ENCODE results near the gene RASAL1. TPM values are rescaled to one million over a fixed set of nuclear protein-coding genes. Genes with fewer than 3 reads are reported as not detected.

RASAL1 gene
- total RNA-seq, 1 experiment from 2014 or later, result 16.0 TPM

GRCh38 chr12:113183030-113183589 is 47.5 kb upstream of the RASAL1 start:
- intact Hi-C loops (cut with micrococcal nuclease), result no loop called here
- H3K4me3 ChIP-seq (replicated peaks in 1 of 2; ENCODE audit: low read depth in 1 of 2, low read length in 2 of 2), result no peak overlapping the region; a peak in 1 of 4 replicates
- H3K36me3 ChIP-seq (ENCODE audit: control insufficient read depth in 1 of 2, insufficient read depth in 2 of 2, low read length in 2 of 2), result peaks cover 15 to 43% of the 10 kb centered on the region in 2 experiments
- no peaks in the 10 kb centered on the region for H3K9me3 ChIP-seq (ENCODE audit: control insufficient read depth in 1 of 2, insufficient read depth in 1 of 2, low read depth in 1 of 2, low read length in 2 of 2)
- H4K20me1 ChIP-seq (ENCODE audit: insufficient read depth), result no peaks in the 10 kb centered on the region; the same call in 1 of the 2 replicates
- H2AFZ ChIP-seq (ENCODE audit: low read depth, low read length, poor library complexity, severe bottlenecking), result no peak overlapping the region
- no TSS peak for BruUV-seq (replicated peaks)
- ChIA-PET CTCF (interaction anchor here (3.7 kb wide), 1 partner anchor 8 kb away, joined by 16 read pairs; no protein-coding TSS in a partner anchor), RAD21 (ENCODE audit: low non-redundant PET in 1 of 2, low total read pairs in 2 of 2, uncharacterized antibody in 2 of 2, unreplicated experiment in 2 of 2) (no interaction called here), POLR2A (no interaction called here)
- peaks cover 8 to 37% of the 10 kb centered on the region in 2 experiments; a peak in 3 of 4 replicates for H3K4me1 ChIP-seq (ENCODE audit: control insufficient read depth in 1 of 2, insufficient read depth in 2 of 2, low read length in 2 of 2)
- peak overlapping the region; percentile 83 for H3K4me2 ChIP-seq (ENCODE audit: low read length)
- TF ChIP-seq EGR1 (IDR thresholded peaks at IDR 0.05; ENCODE audit: low read depth), result no peak
- TF ChIP-seq EZH2phosphoT487 (IDR thresholded peaks at IDR 0.05; ENCODE audit: borderline replicate concordance), result no peak
- no peak for TF ChIP-seq RAD21 (IDR thresholded peaks at IDR 0.05; ENCODE audit: low read depth)
- TF ChIP-seq SRF (IDR thresholded peaks at IDR 0.05; ENCODE audit: low read depth), result no peak
- TF ChIP-seq POLR2AphosphoS5 (IDR thresholded peaks at IDR 0.05; ENCODE audit: low read depth, low read length), result no peak
- no peak for TF ChIP-seq YY1 (IDR thresholded peaks at IDR 0.05; ENCODE audit: extremely low read depth, insufficient replicate concordance, low read depth, low read length)
- no peak for TF ChIP-seq CTCF (IDR thresholded peaks at IDR 0.05 in 2 of 3, conservative IDR thresholded peaks at IDR 0.05 in 1 of 3; ENCODE audit: borderline replicate concordance in 1 of 3, insufficient read depth in 1 of 3, low read depth in 2 of 3, low read length in 2 of 3)
- no peak for TF ChIP-seq JUND (IDR thresholded peaks at IDR 0.05)
- TF ChIP-seq EZH2 (IDR thresholded peaks at IDR 0.05), result no peak
- TF ChIP-seq, protein P1, sequence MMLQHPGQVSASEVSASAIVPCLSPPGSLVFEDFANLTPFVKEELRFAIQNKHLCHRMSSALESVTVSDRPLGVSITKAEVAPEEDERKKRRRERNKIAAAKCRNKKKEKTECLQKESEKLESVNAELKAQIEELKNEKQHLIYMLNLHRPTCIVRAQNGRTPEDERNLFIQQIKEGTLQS (IDR thresholded peaks at IDR 0.05), result no peak
- no peak for TF ChIP-seq FOSL1 (IDR thresholded peaks at IDR 0.05; ENCODE audit: low read depth)
- no peak for TF ChIP-seq CEBPB (IDR thresholded peaks at IDR 0.05; ENCODE audit: low read depth)
- no peak for TF ChIP-seq ELF1 (IDR thresholded peaks at IDR 0.05; ENCODE audit: borderline replicate concordance, low read depth)
- no peak for TF ChIP-seq ZFX (IDR thresholded peaks at IDR 0.05)
- TF ChIP-seq, protein P2, sequence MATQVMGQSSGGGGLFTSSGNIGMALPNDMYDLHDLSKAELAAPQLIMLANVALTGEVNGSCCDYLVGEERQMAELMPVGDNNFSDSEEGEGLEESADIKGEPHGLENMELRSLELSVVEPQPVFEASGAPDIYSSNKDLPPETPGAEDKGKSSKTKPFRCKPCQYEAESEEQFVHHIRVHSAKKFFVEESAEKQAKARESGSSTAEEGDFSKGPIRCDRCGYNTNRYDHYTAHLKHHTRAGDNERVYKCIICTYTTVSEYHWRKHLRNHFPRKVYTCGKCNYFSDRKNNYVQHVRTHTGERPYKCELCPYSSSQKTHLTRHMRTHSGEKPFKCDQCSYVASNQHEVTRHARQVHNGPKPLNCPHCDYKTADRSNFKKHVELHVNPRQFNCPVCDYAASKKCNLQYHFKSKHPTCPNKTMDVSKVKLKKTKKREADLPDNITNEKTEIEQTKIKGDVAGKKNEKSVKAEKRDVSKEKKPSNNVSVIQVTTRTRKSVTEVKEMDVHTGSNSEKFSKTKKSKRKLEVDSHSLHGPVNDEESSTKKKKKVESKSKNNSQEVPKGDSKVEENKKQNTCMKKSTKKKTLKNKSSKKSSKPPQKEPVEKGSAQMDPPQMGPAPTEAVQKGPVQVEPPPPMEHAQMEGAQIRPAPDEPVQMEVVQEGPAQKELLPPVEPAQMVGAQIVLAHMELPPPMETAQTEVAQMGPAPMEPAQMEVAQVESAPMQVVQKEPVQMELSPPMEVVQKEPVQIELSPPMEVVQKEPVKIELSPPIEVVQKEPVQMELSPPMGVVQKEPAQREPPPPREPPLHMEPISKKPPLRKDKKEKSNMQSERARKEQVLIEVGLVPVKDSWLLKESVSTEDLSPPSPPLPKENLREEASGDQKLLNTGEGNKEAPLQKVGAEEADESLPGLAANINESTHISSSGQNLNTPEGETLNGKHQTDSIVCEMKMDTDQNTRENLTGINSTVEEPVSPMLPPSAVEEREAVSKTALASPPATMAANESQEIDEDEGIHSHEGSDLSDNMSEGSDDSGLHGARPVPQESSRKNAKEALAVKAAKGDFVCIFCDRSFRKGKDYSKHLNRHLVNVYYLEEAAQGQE (IDR thresholded peaks at IDR 0.05; ENCODE audit: low read depth), result no peak
- no peak for TF ChIP-seq MAX (IDR thresholded peaks at IDR 0.05)
- TF ChIP-seq ZNF274 (IDR thresholded peaks at IDR 0.05; ENCODE audit: low read depth, low read length), result no peak
- no peak for TF ChIP-seq POLR2A (IDR thresholded peaks at IDR 0.05; ENCODE audit: borderline replicate concordance, extremely low read depth, insufficient read depth, insufficient read length)
- no peak for TF ChIP-seq ZBTB33 (IDR thresholded peaks at IDR 0.05; ENCODE audit: extremely low read depth, insufficient replicate concordance, low read length)
- no peak overlapping the region; the same call in 1 of the 2 replicates for H3K27ac ChIP-seq (ENCODE audit: low read depth, low read length)
- DNase-seq (ENCODE audit: low read depth, low spot score) (no peak), ATAC-seq (no peak)
- no peaks in the 10 kb centered on the region for H3K27me3 ChIP-seq (ENCODE audit: insufficient read depth, low read length)
- no peaks in the 10 kb centered on the region for H3K9me2 ChIP-seq (ENCODE audit: insufficient read depth)
- H3K79me2 ChIP-seq (ENCODE audit: insufficient read depth, low read length), result peaks cover 86% of the 10 kb centered on the region
- 0 out of 2 replicates have a peak overlapping the region, but pooled peaks have one; percentile 100 for H3K9ac ChIP-seq (ENCODE audit: low read length)
